IgD-negative memory B cell (primary cell): ENCODE data around the gene MED10. TPM values are rescaled to one million over a fixed set of nuclear protein-coding genes. Genes with fewer than 3 reads are reported as not detected.
"Not testable (repeated sequence)": the region's sequence is repeated elsewhere in the genome, so short reads cannot be mapped to it uniquely, and the experiment has no call there.

Source experiments
- H3K27ac Mint-ChIP-seq, 3 donors: one replicate each; pipeline ENCODE4 v1.8.0; 2020 to 2022; ENCODE audit warnings: mild to moderate bottlenecking in 3 of 3, mixed read lengths in 3 of 3, moderate library complexity in 1 of 3
- H3K27me3 Mint-ChIP-seq: one replicate; pipeline ENCODE4 v1.8.0; 2021; ENCODE audit warnings: mixed read lengths
- H3K36me3 Mint-ChIP-seq: one replicate; pipeline ENCODE4 v1.8.0; 2020; ENCODE audit warnings: mild to moderate bottlenecking, mixed read lengths
- H3K4me1 Mint-ChIP-seq, 3 donors: one replicate each; pipeline ENCODE4 v1.8.0; 2020 to 2022; ENCODE audit warnings: mixed read lengths in 3 of 3, mild to moderate bottlenecking in 1 of 3
- H3K4me3 Mint-ChIP-seq, 4 donors: one replicate each; pipeline ENCODE4 v1.8.0; 2020 to 2022; ENCODE audit warnings: mild to moderate bottlenecking in 4 of 4, mixed read lengths in 4 of 4, moderate library complexity in 3 of 4
- H3K9me3 Mint-ChIP-seq, 3 donors: one replicate each; pipeline ENCODE4 v1.8.0; 2020 to 2021; ENCODE audit warnings: mixed read lengths in 3 of 3, mild to moderate bottlenecking in 1 of 3
- polyA plus RNA-seq: library from polyadenylated mRNA; unstranded; fragments of 300-500 nt; fragmentation: Illumina TruSeq; gene quantifications from one replicate; pipeline ENCODE4 v1.2.3, GENCODE V29; 2021

Gene MED10
- polyA plus RNA-seq, 1 donor from 2014 or later: 114 TPM

DNA sequence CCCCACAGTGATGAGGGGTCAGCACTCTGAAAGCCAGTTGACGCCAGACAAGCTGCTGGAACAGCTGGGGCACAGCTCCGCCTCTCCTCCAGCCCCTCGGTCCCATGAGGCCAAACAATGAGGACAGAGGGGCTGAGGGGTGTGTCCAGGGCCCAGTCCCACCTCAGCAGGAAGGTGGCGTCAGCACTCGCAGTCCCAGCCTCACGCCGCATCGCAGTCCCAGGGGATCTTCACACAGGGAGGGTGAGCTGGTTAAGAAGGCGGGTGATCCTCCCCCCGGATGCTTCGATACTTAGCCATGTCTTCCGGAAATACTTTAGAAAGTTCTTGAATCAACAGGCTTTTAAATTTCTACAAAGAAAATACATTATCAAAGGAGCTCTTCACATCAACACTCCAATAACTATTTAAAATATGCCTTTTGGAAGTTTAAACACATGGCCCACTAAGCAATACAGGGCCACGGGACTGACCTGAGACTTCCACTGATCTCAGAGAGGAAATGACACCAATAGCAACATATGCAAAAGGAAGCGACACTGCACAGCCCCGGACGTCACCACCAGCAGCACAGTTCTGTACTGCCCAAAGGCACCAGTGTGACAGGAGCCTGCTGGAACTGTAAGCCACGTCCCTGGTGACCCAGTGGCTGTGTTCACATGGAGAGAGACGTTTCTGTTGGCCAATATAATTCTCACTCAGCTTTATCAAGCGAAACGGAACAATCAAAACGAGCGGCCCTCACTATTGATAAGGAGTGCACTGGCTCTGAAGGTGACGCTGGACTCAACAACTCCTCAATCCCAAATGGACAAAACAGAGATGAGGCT lies 5.9 kb downstream of the MED10 start:
- peak overlapping the region in 1 of 3 donors; percentile 54 for H3K27ac Mint-ChIP-seq
- H3K4me1 Mint-ChIP-seq: peaks cover 0 to 17% (median 15%) of the 10 kb centered on the region in 3 donors
- H3K4me3 Mint-ChIP-seq: peak overlapping the region in 1 of 4 donors; percentile 38
- peaks cover 9% of the 10 kb centered on the region for H3K36me3 Mint-ChIP-seq
- no peaks in the 10 kb centered on the region for H3K27me3 Mint-ChIP-seq
- no peaks in the 10 kb centered on the region for H3K9me3 Mint-ChIP-seq

DNA sequence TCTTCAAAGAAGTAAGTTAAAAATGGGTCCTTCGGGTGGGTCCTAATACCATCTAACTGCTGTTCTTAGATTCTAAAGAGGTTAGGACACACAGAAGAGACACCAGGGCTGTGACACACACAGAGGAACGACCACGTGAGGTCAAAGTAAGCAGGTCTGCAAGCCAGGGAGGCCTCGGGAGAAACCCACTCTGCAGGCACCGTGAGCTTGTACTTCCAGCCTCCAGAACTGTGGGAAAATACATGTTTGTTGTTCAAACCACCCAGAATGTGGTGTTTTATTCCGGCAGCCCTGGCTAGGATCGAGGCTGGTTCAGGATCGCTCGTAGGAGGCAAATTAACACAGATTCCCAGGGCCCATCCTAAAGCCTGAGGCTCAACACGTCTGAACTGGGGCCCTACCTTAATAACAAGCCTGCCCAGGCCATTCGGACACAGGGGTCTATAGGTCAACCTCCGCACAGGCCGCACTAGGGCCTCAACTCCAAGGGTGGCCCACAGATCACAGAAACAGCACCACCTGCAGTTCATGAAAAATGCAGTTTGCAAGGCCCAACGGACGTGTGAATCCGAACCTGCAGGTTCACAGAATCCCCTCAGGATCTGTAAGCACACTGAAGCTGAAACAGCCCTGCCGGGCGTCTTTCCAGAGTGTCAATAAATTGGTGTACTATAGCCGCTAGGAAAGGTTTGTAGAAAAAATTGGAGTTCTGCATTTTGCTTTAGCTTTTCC lies 7.1 kb downstream of the MED10 start:
- peaks cover 5 to 18% (median 16%) of the 10 kb centered on the region in 3 donors for H3K4me1 Mint-ChIP-seq
- no peaks in the 10 kb centered on the region for H3K27me3 Mint-ChIP-seq
- H3K9me3 Mint-ChIP-seq: no peaks in the 10 kb centered on the region
- H3K27ac Mint-ChIP-seq: no peak overlapping the region
- no peak overlapping the region for H3K4me3 Mint-ChIP-seq
- peaks cover 8% of the 10 kb centered on the region for H3K36me3 Mint-ChIP-seq

DNA sequence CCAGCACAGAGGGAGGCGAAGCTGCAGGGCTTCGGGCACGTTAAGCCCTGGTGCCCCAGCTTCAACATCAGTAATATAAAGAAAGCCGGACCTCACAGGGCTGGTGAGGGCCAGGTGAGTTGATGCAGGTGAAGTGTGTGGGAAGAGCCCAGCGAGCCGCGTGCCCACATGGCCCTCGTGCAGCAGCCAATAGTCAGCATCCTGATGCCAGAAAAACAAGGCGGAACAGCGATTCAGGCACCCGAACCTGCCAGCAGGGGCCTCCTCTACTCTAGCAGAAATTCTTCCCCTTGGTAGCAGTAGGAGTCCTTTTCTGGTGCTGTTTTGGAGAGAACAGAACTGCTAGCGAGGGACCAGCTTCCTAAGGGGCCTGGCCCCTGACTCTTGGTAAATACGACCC lies 7.8 kb downstream of the MED10 start:
- no peaks in the 10 kb centered on the region for H3K27me3 Mint-ChIP-seq
- H3K36me3 Mint-ChIP-seq: peaks cover 7% of the 10 kb centered on the region
- peaks cover 9 to 16% (median 14%) of the 10 kb centered on the region in 3 donors for H3K4me1 Mint-ChIP-seq
- no peaks in the 10 kb centered on the region for H3K9me3 Mint-ChIP-seq
- peak overlapping the region in 1 of 3 donors; percentile 52 for H3K27ac Mint-ChIP-seq
- H3K4me3 Mint-ChIP-seq: no peak overlapping the region

DNA sequence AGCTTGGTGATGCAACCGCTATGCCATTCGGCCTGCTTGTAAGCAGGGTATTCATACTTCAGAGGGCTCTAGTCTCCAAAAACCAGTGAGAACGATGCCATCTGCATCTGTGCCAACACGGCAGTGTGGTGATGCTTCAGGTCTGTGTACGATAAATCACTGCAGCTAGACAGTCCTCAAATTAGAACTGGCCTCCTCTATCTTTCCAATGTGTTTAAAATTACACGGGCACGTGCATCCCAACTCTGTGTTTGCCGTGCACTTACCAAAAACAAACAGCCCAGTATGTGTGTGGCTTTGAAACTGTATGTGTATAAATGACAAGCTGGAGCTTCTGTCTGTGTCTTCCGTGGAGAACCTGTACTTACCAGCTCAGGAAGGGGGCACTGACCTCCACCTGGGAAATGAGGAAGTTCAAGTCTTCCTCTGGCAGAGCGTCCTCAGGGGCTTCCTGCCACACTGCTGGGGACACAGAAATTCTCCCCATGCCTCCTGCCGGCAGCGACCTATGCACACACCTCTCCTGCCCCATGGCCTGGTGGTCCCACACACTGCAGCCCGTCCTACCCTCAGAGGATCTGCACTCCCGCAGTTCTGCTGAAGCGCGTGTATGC lies 12.3 kb downstream of the MED10 start:
- Mint-ChIP-seq H3K4me1 (peaks cover 11 to 15% (median 13%) of the 10 kb centered on the region in 3 donors), H3K9me3 (no peaks in the 10 kb centered on the region), H3K27me3 (no peaks in the 10 kb centered on the region), H3K4me3 (peak overlapping the region in 1 of 4 donors; percentile 52), H3K27ac (peak overlapping the region in 2 of 3 donors; percentile 16 to 22), H3K36me3 (peaks cover 8% of the 10 kb centered on the region)

DNA sequence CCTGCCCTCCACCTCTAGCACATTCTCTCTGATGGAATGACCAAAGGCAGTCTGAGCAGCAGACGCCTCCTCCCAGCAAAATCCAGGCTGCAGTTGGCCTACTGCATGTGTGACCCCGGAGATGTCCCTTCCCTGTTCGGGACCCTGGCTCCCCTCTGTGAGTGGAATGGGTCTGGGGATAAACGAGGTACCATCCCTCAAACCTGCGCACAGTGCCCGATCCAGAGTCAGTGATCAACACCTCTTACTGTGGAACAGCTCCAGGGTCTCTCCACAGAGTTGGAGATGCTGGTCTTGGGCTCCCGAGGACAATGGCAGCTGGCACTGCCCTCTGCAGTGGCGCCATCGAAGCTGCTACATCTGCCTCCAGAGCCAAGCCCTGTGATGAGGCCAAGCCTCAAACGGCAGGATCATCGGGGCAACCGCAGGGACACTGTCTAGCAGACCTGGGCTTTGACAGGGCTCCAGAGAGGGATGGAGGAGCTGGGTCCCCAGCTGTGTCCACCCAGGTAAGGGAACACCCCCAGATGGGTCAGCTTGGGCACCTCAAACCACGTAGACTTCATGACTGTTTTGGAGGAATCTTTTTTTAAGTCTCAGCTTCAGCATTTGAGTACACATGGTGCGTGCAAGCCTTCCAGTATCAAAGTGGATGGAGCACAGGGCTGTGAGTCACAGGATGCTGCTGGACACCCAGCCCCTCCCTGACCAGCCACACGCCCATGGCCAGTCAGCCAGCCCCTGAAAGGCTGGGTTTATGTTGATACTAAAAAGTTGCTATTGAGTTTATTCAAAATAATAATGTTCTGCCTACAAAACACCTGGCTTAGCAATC lies 13.0 kb downstream of the MED10 start:
- no peaks in the 10 kb centered on the region for H3K9me3 Mint-ChIP-seq
- H3K4me1 Mint-ChIP-seq: peaks cover 13 to 15% (median 13%) of the 10 kb centered on the region in 3 donors
- no peak overlapping the region for H3K4me3 Mint-ChIP-seq

DNA sequence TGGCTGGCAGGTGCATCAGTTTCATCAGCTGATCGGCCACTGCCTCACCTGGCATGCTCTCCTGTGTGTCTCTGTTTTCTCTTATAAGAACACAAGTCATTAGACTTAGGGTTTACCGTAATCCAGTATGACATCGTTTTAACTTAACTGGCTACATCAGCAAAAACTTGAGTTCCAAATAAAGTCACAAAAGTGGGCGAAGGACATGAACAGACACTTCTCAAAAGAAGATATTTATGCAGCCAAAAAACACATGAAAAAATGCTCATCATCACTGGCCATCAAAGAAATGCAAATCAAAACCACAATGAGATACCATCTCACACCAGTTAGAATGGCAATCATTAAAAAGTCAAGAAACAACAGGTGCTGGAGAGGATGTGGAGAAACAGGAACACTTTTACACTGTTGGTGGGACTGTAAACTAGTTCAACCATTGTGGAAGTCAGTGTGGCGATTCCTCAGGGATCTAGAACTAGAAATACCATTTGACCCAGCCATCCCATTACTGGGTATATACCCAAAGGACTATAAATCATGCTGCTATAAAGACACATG lies 14.8 kb downstream of the MED10 start:
- H3K4me1 Mint-ChIP-seq: peaks cover 19 to 21% (median 21%) of the 10 kb centered on the region in 3 donors
- not testable (repeated sequence) for H3K9me3 Mint-ChIP-seq, H3K27ac Mint-ChIP-seq, H3K27me3 Mint-ChIP-seq, H3K4me3 Mint-ChIP-seq, H3K36me3 Mint-ChIP-seq

More for the DNA sequence above, 13.0 kb downstream of the MED10 start:
- H3K36me3 Mint-ChIP-seq: peaks cover 10% of the 10 kb centered on the region
- H3K27ac Mint-ChIP-seq: no peak overlapping the region
- H3K27me3 Mint-ChIP-seq: no peaks in the 10 kb centered on the region

DNA sequence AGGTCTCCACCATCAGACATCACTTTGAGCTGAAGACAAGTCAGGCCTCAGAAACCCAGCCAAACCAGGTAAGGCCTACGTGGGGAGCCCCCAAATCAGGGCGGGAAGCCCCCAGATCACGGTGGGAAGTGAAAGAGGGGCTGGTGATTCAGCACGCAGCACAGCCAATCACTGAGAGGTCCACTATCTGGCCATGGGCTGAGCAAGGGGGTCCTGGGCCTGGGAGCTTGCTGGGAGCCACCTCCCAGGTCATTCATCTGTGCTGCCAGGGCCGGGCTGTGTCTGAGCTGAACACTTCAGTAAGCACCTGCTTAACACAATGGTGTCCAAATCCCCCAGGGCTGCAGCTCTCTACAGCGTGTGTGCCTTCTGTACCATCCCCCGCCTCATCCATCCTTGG lies 15.5 kb downstream of the MED10 start:
- peak overlapping the region in 1 of 4 donors; percentile 33 for H3K4me3 Mint-ChIP-seq

DNA sequence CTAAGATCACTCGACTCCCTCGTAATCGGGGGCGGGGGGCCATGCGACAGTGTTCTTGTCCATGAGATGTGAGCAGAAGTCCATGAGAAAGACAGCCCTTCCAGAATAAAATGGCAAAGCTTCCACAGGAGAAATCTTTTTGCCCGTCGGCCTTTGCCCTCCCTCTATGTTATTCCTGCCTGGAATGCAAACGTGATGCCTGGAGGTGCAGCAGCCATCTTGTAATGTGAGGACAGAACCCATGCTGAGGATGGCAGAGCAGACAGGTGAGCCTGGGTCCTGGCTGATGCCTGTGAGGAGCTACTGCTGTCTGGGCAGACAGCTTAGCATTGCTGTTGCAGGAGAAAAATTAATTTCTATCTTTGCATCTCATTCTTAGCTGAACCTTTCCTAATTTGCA lies 17.2 kb downstream of the MED10 start:
- no peaks in the 10 kb centered on the region for H3K27me3 Mint-ChIP-seq
- no peaks in the 10 kb centered on the region for H3K9me3 Mint-ChIP-seq
- no peak overlapping the region for H3K27ac Mint-ChIP-seq
- H3K4me3 Mint-ChIP-seq: no peak overlapping the region
- peaks cover 16% of the 10 kb centered on the region for H3K36me3 Mint-ChIP-seq
- peaks cover 7 to 15% (median 11%) of the 10 kb centered on the region in 3 donors for H3K4me1 Mint-ChIP-seq

More for the DNA sequence above, 15.5 kb downstream of the MED10 start:
- peaks cover 19 to 21% (median 21%) of the 10 kb centered on the region in 3 donors for H3K4me1 Mint-ChIP-seq
- H3K9me3 Mint-ChIP-seq: no peaks in the 10 kb centered on the region
- H3K27ac Mint-ChIP-seq: no peak overlapping the region
- peaks cover 10% of the 10 kb centered on the region for H3K36me3 Mint-ChIP-seq
- H3K27me3 Mint-ChIP-seq: no peaks in the 10 kb centered on the region

DNA sequence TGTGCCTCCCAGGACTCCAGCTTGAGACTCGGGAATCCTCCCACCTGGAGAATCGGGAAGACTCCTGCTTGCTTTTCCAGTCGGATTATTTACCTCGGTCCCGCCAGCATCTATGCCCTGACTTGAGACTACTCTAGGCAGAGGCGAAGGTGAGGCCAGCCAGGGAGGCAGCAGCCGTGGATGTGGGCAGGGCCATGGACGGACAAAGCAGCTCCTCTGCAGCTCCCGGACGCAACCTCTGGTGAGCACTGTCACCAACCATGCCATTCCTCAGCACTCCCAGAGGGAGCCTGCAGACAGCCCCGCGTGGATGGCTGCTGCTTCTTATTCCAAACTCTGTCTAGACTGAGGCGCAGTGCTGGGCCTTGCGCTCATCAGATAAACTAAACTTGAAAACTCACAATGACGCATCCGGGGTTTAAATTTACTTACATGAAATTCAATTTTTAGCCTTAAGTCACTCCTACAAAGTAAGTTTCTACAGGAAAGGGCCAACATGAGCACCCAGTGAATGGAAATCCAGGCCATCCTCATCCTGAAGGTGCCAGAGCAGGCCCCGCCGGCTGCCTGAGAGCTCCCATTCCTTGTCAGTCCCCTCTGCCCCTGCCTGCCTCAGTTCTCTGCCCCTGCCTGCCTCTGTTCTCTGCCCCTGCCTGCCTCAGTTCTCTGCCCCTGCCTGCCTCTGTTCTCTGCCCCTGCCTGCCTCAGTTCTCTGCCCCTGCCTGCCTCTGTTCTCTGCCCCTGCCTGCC lies 17.8 kb downstream of the MED10 start:
- H3K36me3 Mint-ChIP-seq: peaks cover 16% of the 10 kb centered on the region
- H3K27me3 Mint-ChIP-seq: no peaks in the 10 kb centered on the region

DNA sequence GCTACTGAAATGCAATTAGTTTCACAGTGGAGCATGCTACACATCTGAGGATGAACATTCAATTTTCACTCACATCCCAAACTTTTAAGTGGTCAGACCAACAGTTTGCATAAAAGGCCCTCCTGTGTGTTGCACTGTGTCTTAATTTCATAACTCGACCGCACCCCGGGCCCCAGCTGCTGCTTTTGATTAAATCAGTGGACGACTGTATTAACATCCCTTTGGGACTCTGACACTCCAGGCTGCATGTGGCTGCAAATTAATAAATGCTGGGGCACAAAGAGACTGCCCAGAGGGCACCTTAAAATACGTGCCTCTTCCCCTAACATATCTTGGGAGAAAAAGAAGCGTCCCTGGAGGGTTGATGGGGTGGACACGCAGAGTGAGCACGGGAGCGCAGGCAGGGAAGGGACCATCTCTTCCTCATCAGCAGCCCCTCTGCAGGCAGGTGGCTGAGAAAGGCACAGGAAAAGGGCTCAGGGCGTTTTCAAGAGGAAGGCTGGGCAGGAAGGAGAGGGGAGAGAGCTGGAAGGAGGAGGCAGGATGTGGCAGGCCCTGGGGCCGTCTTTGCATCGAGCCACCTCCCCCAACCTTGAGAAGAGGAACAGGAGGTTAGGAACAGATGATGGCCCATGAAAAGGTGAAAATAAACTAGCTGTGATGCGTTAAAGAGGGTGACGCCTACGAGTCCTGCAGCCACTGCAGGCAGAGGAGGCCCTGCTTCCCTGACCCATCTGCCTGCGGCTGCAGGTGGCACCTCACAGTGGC lies 18.6 kb downstream of the MED10 start:
- peaks cover 16% of the 10 kb centered on the region for H3K36me3 Mint-ChIP-seq
- H3K9me3 Mint-ChIP-seq: no peaks in the 10 kb centered on the region
- H3K4me1 Mint-ChIP-seq: peaks cover 6 to 12% (median 10%) of the 10 kb centered on the region in 3 donors
- no peaks in the 10 kb centered on the region for H3K27me3 Mint-ChIP-seq
- H3K4me3 Mint-ChIP-seq: peak overlapping the region in 2 of 4 donors; percentile 38 to 54
- peak overlapping the region in 2 of 3 donors; percentile 14 to 85 for H3K27ac Mint-ChIP-seq

More for the DNA sequence above, 17.8 kb downstream of the MED10 start:
- H3K4me1 Mint-ChIP-seq: peaks cover 6 to 12% (median 10%) of the 10 kb centered on the region in 3 donors
- H3K4me3 Mint-ChIP-seq: peak overlapping the region in 1 of 4 donors; percentile 54
- no peaks in the 10 kb centered on the region for H3K9me3 Mint-ChIP-seq
- H3K27ac Mint-ChIP-seq: peak overlapping the region in 1 of 3 donors; percentile 14

DNA sequence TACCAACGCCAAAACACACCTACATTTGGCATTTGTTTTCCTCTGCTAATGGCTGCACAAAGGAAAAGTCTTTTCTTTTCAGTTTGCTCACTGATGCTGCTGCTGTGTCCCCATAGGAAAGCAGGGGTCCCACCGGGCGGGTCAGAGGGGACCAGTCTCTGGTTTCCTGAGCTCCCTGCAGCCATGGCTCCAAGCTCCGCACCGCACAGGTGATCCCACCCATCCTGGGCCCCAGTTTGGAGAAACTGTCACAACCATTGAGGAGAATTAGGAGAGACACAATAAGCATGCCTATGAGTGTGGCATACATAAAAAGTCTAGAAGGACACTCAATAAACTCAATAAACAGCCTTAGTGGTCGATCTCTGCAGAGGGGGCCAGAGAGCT lies 19.9 kb downstream of the MED10 start:
- Mint-ChIP-seq H3K36me3 (peaks cover 22% of the 10 kb centered on the region), H3K9me3 (no peaks in the 10 kb centered on the region), H3K27me3 (no peaks in the 10 kb centered on the region), H3K4me1 (peaks cover 6 to 12% (median 10%) of the 10 kb centered on the region in 3 donors), H3K4me3 (no peak overlapping the region), H3K27ac (no peak overlapping the region)

DNA sequence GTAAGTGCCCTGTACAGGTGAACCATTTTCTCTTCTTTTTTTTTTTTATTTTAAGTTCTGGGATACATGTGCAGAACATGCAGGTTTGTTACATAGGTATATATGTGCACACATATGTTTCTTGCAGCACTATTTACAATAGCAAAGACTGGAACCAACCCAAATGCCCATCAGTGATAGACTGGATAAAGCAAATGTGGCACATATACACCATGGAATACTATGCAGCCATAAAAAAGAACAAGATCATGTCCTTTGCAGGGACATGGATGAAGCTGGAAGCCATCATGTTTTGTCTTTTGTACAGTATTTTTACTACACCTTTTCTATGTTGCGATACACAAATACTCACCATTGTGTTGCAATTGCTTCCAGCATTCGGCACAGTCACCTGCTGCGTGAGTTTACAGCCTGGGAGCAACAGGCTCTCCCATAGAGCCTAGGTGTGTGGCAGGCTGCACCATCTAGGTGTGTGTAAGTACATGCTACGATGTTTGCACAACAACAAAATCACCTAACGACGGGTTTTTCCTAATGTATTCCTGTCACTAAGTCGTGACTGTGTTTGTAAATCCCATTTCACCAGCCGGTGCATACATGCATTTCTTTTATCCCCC lies 20.4 kb downstream of the MED10 start:
- not testable (repeated sequence) for H3K9me3 Mint-ChIP-seq, H3K27ac Mint-ChIP-seq, H3K4me3 Mint-ChIP-seq, H3K27me3 Mint-ChIP-seq
- peaks cover 22% of the 10 kb centered on the region for H3K36me3 Mint-ChIP-seq
- H3K4me1 Mint-ChIP-seq: peaks cover 6 to 12% (median 10%) of the 10 kb centered on the region in 3 donors
